Stomach (tissue), 9 donors: ENCODE results near the gene PMF1. TPM values are rescaled to one million over a fixed set of nuclear protein-coding genes. Genes with fewer than 3 reads are reported as not detected.

Experiments used
- DNase-seq, 2 donors: peaks; one replicate each; pipeline versions ENCODE4 v3.0.0 to v3.0.0-alpha.2; 2013 to 2019
- H3K27ac ChIP-seq, 5 donors: fragments of 200-600 bp in 4 of 5; sonication (generic) in 4 of 5; one replicate each; pipeline ENCODE4 v1.5.1; 2013 to 2019; ENCODE audit warnings: mild to moderate bottlenecking in 1 of 5, moderate library complexity in 1 of 5
- H3K27me3 ChIP-seq, 3 donors: fragments of 200-600 bp; sonication (generic); one replicate each; pipeline ENCODE4 v1.5.1; 2017 to 2019; ENCODE audit warnings: mixed run types in 1 of 3
- H3K36me3 ChIP-seq, 4 donors: fragments of 200-600 bp; sonication (generic); 1 replicate in 3 of 4; 2 replicates in 1 of 4; pipeline ENCODE4 v1.5.1; 2016 to 2019
- H3K4me1 ChIP-seq, 4 donors: fragments of 200-600 bp; sonication (generic); one replicate each; pipeline ENCODE4 v1.5.1; 2016 to 2019
- H3K4me3 ChIP-seq, 4 donors: fragments of 200-600 bp; sonication (generic) in 3 of 4; one replicate each; pipeline ENCODE4 v1.5.1; 2016 to 2019; ENCODE audit warnings: mild to moderate bottlenecking in 1 of 4
- H3K9me3 ChIP-seq, 4 donors: fragments of 200-600 bp; sonication (generic); one replicate each; pipeline ENCODE4 v1.5.1; 2016 to 2019
- EP300 ChIP-seq: sonication (generic); formaldehyde crosslinking; IDR thresholded peaks from one replicate; pipeline ENCODE4 v1.6.1; 2017; ENCODE audit warnings: antibody characterized with exemption
- POLR2A ChIP-seq, 4 donors: fragments of 450-650 bp; IDR thresholded peaks; one replicate each; pipeline ENCODE4 v1.6.1; 2016; ENCODE audit warnings: antibody characterized with exemption in 4 of 4, control low read depth in 2 of 4, mild to moderate bottlenecking in 1 of 4, moderate library complexity in 1 of 4
- POLR2AphosphoS5 ChIP-seq, 3 donors: sonication (generic); formaldehyde crosslinking; IDR thresholded peaks; one replicate each; pipeline ENCODE4 v1.6.1; 2016; ENCODE audit warnings: antibody characterized with exemption in 3 of 3
- WGBS, 5 donors: extraction: QIAGEN DNeasy Blood & Tissue Kit in 3 of 5; methylation state at CpG; one replicate each; pipeline versions ENCODE4 v1.1.5 to v1.1.7; 2013 to 2018; 5-methylcytosine and 5-hydroxymethylcytosine counted together
- intact Hi-C: fragments of 100-400 bp; cut with DNase I; formaldehyde crosslinking; loops from one replicate; pipeline ENCODE4 v1.15.1; 2023; ENCODE audit warnings: low total_unique reads
- polyA plus RNA-seq, 3 donors: library from polyadenylated mRNA; stranded (reverse); fragments of 200-250 nt; gene quantifications; one replicate each; pipeline ENCODE4 v1.2.3, GENCODE V29; 2013
- total RNA-seq, 5 donors: library from RNA; depleted of rRNA; stranded (reverse); fragments of >200 nt; gene quantifications; one replicate each; pipeline versions ENCODE4 v1.1.0 to v1.2.3, GENCODE V29; 2014 to 2016
- TF ChIP-seq, protein P1 (sequence below), 7 experiments: fragments of 450-650 bp in 4 of 7; fragments of 200-600 bp in 3 of 7; sonication (generic) in 3 of 7; IDR thresholded peaks; one replicate each; pipeline ENCODE4 v1.5.1; 2016 to 2019; ENCODE audit warnings: antibody characterized with exemption in 7 of 7, control low read depth in 2 of 7, mild to moderate bottlenecking in 1 of 7
- donor health status: healthy with polysubstance abuse.
- donor health status: Bipolar disorder and iron deficiency.
- donor health status: healthy.

PMF1 gene
- total and polyA plus RNA-seq, 8 donors = 5.3 to 73.5 (median 44.0) TPM

DNA sequence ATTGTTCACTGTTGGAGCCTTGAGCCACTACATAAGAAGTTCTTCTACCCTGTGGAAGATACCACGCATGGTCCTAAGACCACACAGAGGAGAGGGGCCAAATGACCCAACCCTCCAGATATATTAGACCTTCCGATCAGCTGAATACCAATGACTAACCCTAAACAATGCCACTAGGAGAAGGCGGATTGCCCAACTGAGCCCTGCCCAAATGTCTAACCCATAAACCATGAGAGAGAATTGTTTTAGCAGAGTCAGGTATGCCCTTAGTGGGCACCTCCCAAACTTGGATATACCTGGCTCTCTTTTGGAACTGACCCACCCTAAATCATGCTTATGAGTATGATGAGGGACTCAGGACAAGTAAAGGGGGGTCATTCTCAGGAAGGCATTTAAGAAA, 57.5 kb downstream of the PMF1 start:
- intact Hi-C loops = no loop called here

DNA sequence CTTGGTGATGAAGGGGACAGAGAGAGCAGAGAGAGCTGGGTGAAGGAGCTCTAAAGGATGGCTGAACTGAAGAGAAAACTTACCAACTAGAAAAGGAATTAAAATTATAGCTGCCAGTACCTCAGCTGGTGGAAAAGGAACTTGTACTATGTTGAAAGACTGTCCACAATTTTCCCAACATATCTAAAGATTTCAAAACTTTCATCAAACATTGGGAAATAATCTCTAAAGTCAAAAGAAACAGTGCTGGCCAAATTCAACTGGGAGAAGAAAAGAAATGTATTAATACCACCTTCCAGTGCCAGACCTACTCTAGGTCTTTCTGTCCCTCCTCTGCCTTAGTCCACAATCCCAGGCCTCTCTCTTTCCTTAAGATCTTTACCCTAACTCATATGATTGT, 63.7 kb downstream of the PMF1 start:
- intact Hi-C loops = no loop called here
- H3K27ac ChIP-seq = peak overlapping the region in 2 of 5 donors; percentile 20 to 32
- DNase-seq = no peak
- H3K4me1 ChIP-seq = peaks cover 13 to 23% (median 18%) of the 10 kb centered on the region in 4 donors
- no peaks in the 10 kb centered on the region for H3K27me3 ChIP-seq
- no peak overlapping the region for H3K4me3 ChIP-seq
- H3K9me3 ChIP-seq = no peaks in the 10 kb centered on the region
- TF ChIP-seq, protein P1, sequence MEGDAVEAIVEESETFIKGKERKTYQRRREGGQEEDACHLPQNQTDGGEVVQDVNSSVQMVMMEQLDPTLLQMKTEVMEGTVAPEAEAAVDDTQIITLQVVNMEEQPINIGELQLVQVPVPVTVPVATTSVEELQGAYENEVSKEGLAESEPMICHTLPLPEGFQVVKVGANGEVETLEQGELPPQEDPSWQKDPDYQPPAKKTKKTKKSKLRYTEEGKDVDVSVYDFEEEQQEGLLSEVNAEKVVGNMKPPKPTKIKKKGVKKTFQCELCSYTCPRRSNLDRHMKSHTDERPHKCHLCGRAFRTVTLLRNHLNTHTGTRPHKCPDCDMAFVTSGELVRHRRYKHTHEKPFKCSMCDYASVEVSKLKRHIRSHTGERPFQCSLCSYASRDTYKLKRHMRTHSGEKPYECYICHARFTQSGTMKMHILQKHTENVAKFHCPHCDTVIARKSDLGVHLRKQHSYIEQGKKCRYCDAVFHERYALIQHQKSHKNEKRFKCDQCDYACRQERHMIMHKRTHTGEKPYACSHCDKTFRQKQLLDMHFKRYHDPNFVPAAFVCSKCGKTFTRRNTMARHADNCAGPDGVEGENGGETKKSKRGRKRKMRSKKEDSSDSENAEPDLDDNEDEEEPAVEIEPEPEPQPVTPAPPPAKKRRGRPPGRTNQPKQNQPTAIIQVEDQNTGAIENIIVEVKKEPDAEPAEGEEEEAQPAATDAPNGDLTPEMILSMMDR (IDR thresholded peaks at IDR 0.05) = no peak
- TF ChIP-seq POLR2A (IDR thresholded peaks at IDR 0.05) = no peak
- no peak for TF ChIP-seq EP300
- no peak for TF ChIP-seq POLR2AphosphoS5 (IDR thresholded peaks at IDR 0.05)
- H3K36me3 ChIP-seq = peaks cover 73 to 86% (median 77%) of the 10 kb centered on the region in 4 donors

More for the DNA sequence above, 57.5 kb downstream of the PMF1 start:
- Histone ChIP-seq H3K9me3 (no peaks in the 10 kb centered on the region), H3K27ac (no peak overlapping the region), H3K4me1 (no peaks in the 10 kb centered on the region), H3K4me3 (no peak overlapping the region), H3K27me3 (no peaks in the 10 kb centered on the region), H3K36me3 (peaks cover 89 to 100% (median 99%) of the 10 kb centered on the region in 4 donors)
- WGBS, 5 donors = 87 to 97% (median 96%) methylated on average over 3 of the region's 3 CpGs
- no peak for DNase-seq
- TF ChIP-seq, protein P1 (IDR thresholded peaks at IDR 0.05) = no peak
- TF ChIP-seq POLR2AphosphoS5 (IDR thresholded peaks at IDR 0.05) = no peak
- no peak for TF ChIP-seq EP300
- TF ChIP-seq POLR2A (IDR thresholded peaks at IDR 0.05) = no peak

DNA sequence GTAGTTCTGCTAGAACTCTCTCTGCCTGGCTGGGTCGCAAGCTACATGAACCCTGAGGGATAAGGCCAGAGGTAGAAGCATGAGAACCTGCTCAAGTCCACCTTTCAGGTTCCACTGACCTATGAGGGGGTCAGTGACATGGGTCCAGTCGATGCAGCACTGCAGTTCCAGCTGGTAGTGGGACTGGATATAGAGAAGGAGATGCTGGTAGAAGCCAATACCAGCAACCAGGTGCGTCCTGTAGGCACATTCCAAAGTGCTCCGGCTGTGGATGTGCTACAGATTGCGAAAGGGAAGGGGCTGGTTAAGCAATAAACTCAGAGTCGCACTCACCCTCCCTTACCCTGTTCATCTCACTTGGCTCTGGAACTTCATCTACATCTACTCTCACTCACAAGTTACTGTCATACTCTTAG, 64.2 kb downstream of the PMF1 start:
- no peak for DNase-seq
- no peaks in the 10 kb centered on the region for H3K9me3 ChIP-seq
- no peak overlapping the region for H3K4me3 ChIP-seq
- intact Hi-C loops = no loop called here
- peaks cover 17 to 27% (median 22%) of the 10 kb centered on the region in 4 donors for H3K4me1 ChIP-seq
- WGBS, 5 donors = 70 to 89% (median 86%) methylated on average over 6 of the region's 6 CpGs
- peaks cover 69 to 82% (median 73%) of the 10 kb centered on the region in 4 donors for H3K36me3 ChIP-seq
- no peaks in the 10 kb centered on the region for H3K27me3 ChIP-seq
- H3K27ac ChIP-seq = peak overlapping the region in 2 of 5 donors; percentile 20 to 32
- no peak for TF ChIP-seq EP300
- TF ChIP-seq, protein P1 (IDR thresholded peaks at IDR 0.05) = no peak
- TF ChIP-seq POLR2A (IDR thresholded peaks at IDR 0.05) = no peak
- no peak for TF ChIP-seq POLR2AphosphoS5 (IDR thresholded peaks at IDR 0.05)

DNA sequence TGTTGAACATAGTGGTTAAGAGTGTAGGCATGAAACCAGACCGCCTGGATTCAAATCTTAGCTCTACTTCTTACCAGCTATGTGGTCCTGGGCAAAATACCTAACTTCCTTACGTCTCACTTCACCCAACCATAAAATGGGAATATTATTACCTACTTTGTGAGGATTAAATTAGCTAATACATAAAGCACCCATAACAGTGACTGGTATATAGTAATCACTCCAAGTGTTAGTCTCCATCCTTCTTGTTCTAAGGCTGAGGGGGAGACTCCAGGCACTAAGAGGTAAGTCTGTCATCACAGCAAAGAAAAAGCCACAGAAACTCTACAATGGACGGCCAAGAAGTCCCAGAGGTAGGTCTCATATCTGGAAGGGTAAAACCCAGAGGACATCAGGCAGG, 67.0 kb downstream of the PMF1 start:
- Histone ChIP-seq H3K27ac (no peak overlapping the region), H3K27me3 (no peaks in the 10 kb centered on the region), H3K4me1 (peaks cover 24 to 48% (median 42%) of the 10 kb centered on the region in 4 donors), H3K36me3 (peaks cover 40 to 53% (median 44%) of the 10 kb centered on the region in 4 donors), H3K4me3 (no peak overlapping the region), H3K9me3 (no peaks in the 10 kb centered on the region)
- 79 to 93% (median 89%) methylated on average over 3 of the region's 3 CpGs for WGBS, 5 donors
- intact Hi-C loops = no loop called here
- TF ChIP-seq POLR2A (IDR thresholded peaks at IDR 0.05) (no peak), EP300 (no peak), POLR2AphosphoS5 (IDR thresholded peaks at IDR 0.05) (no peak)
- TF ChIP-seq, protein P1 (IDR thresholded peaks at IDR 0.05) = no peak
- DNase-seq = no peak
